ENCODE data around the gene EFNA5.

- TF ChIP-seq CTCF (IDR thresholded peaks at IDR 0.05) (no peak), POLR2AphosphoS5 (IDR thresholded peaks at IDR 0.05) (no peak)
These were observed 238.7 kb downstream of the EFNA5 start for GRCh38 chr5:107431998-107432397.

Measured in prostate gland (tissue), 2 donors.